Uterus (tissue), 2 donors: Measurements from ENCODE around the gene PLEKHJ1.

Experiments
- POLR2A ChIP-seq, 2 donors: fragments of 450-650 bp; IDR thresholded peaks; one replicate each; pipeline ENCODE4 v1.6.1; 2016; ENCODE audit warnings: antibody characterized with exemption in 2 of 2, mild to moderate bottlenecking in 1 of 2, moderate library complexity in 1 of 2
- TF ChIP-seq, protein P1 (sequence below), 4 experiments: fragments of 200-600 bp in 2 of 4; fragments of 450-650 bp in 2 of 4; sonication (generic) in 2 of 4; IDR thresholded peaks; one replicate each; pipeline ENCODE4 v1.5.1; 2016 to 2019; ENCODE audit warnings: antibody characterized with exemption in 4 of 4, mild to moderate bottlenecking in 2 of 4, moderate library complexity in 1 of 4

DNA sequence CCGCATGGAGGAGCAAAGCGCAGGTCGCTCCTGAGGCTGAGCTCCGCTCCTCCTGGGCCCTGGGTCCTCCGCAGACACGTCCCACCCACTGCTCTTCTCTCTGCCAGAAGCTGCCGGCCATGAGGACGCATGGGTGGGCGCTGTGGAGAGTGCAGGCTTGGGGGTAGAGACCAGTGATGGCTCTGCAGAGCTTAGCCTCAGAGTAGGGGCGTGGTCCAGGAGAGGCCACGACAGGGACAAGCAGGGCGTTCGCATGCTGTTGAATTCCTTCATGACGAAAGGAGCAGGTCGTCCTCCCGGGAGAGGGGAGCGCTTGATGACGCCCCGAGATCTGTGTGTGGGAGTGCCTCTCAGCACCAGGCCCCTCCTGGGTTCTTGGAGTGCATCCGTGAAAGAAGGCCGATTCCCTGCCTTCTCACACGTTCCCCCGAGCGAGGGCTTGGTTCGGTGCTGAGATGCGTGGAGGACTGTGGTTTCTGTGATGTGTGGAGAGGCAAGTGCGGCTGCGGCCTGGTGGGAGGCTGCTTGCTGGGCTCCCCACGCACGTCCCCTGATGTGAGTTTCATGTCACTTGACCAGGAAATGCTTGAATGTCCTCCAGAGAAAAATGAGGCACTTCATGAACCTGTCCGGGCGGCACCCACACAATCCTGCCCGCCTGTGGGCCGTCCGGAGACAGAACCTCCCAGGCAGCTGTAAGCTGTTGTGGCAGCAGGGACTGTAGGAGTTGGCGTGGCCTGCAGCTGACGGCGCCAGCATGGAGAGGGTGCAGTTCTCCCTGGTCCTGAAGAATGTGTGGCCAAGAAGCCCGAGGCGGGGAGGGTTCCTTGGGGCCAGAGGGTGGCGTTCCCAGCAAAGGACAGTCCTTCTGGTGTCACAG, 5.0 kb upstream of the PLEKHJ1 start:
- TF ChIP-seq, protein P1, sequence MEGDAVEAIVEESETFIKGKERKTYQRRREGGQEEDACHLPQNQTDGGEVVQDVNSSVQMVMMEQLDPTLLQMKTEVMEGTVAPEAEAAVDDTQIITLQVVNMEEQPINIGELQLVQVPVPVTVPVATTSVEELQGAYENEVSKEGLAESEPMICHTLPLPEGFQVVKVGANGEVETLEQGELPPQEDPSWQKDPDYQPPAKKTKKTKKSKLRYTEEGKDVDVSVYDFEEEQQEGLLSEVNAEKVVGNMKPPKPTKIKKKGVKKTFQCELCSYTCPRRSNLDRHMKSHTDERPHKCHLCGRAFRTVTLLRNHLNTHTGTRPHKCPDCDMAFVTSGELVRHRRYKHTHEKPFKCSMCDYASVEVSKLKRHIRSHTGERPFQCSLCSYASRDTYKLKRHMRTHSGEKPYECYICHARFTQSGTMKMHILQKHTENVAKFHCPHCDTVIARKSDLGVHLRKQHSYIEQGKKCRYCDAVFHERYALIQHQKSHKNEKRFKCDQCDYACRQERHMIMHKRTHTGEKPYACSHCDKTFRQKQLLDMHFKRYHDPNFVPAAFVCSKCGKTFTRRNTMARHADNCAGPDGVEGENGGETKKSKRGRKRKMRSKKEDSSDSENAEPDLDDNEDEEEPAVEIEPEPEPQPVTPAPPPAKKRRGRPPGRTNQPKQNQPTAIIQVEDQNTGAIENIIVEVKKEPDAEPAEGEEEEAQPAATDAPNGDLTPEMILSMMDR (IDR thresholded peaks at IDR 0.05), result no peak
- no peak for TF ChIP-seq POLR2A (IDR thresholded peaks at IDR 0.05)
